DMS79 (cell line): ENCODE data around the gene LY6G5C.

Experiments
- DNase-seq: peaks from one replicate; lab custom pipeline; 2025; lab: John Stamatoyannopoulos, UW

The LY6G5C gene

DNA sequence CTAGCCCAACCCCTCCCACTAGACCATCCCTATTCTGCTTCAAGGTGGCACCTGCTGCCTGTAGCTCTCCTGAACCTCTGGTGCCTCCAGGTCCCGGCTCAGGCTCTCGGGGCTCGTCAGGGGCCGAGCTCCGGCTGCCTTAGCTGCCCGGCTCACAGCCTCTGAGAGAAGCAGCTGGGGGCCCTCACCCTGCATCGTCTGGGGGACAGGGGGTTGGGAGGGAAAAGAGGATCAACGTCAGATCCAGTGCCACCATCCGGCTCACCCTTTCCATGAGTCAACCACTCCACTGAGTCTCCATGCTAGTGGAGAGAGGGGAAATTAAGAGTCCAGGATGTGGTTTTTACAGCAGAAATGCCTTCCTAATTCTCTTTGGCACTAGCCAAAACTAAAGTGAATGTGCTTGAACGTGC is 41.4 kb downstream of the LY6G5C start:
- no peak for DNase-seq

DNA sequence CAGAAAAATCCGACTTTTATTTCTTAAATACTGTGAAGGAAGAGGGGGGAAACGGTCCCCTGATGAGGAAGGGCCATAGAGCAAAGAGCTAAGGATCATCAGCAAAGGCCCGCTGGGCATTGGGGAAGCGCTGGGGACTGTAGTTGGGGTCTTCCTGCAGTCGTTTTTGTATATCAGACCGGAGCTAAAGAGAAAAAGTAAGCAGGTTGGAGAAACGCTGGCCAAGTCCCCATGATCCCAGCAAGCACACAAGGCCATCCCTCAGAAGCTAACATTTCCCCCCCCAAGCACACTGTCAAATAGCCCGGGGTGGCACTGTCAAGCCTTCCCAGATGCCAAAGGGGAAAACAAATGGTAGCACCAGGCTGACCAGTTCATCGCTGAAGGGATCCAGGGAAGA is 41.8 kb downstream of the LY6G5C start:
- DNase-seq = no peak

DNA sequence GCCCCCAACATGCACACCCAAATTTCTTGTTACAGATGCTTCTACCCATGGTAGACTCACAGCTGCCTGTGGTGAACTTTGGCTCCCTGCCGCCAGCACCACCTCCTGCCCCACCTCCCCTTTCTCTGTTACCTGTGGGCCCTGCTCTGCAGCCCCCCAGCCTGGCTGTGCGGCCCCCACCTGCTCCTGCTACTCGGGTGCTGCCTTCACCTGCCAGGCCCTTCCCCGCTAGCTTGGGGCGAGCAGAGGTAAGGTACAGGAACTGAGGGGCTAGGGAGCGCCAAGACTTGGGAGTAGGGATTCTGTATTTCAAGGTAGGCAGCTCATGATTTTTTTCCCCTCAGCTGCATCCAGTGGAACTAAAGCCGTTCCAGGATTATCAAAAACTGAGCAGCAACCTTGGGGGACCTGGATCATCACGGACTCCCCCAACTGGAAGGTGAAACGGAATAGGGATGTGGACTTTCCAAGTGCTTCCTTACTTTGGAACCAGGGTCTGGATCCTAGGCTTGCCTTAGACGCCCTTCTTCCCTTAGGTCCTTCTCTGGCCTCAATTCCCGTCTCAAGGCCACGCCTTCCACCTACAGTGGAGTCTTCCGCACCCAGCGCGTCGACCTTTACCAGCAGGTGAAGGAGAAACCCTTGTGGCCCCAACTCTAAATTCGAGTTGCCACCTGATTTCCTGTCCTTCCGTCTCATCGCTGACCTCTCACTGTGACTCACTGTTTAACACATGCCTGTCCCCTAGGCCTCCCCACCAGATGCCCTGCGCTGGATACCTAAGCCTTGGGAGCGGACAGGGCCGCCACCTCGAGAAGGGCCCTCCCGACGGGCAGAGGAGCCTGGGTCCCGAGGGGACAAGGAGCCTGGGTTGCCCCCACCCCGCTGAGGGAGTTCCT is 43.9 kb downstream of the LY6G5C start:
- no peak for DNase-seq

DNA sequence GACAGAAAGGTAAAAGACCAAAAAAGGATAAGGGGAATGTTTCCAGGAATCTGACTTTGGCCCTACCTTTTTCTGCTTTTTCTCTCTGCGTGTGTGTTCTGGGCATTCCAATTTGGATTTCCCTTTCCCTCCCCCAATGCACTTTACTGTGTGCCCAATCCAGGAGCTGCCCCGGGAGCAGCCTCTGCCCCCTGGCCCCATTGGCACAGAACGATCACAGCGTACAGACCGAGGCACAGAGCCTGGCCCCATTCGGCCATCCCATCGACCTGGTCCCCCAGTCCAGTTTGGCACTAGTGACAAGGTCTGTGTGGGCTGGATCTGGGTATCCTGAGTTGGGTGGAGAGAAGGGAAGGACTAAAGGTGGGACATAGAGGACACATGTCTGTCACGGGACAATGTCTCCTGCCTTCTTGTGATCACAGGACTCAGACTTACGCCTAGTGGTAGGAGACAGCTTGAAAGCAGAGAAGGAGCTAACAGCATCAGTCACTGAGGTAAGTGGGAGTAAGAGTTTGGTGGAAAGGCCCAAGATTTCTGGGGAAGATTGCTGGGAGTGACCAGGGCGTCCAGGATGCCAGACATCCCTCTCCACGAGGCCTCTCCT is 45.8 kb downstream of the LY6G5C start:
- no peak for DNase-seq

DNA sequence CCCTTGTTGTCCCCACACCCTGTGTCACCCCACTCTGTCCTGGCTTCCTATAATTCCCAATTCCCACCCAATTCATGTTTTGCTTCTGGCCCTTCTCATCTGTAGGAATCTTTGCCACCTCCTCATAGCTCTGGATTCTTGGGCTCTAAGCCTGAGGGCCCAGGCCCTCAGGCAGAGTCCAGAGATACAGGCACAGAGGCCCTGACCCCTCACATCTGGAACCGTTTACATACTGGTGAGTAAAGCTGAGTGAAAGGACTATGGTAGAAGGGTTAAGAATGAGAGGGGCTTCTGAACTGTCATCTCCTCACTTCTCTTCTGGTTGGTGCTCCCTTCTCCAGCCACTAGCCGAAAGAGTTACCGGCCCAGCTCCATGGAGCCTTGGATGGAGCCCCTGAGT is 46.7 kb downstream of the LY6G5C start:
- DNase-seq = no peak

DNA sequence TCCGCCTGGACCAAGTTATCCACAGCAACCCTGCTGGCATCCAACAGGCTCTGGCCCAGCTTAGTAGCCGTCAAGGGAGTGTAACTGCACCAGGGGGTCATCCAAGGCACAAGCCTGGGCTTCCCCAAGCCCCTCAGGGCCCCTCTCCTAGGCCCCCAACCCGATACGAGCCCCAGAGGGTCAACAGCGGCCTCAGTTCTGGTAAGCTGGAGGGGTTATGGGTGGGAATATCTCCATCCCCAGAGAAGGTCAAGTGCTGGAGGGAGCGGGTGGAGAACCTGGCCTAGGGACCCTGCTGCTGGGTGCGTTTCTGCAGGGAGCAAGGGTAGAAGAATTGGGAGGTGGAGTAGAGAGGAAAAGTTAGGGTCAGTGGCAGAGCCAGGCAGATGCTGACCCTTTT is 47.4 kb downstream of the LY6G5C start:
- DNase-seq = no peak

DNA sequence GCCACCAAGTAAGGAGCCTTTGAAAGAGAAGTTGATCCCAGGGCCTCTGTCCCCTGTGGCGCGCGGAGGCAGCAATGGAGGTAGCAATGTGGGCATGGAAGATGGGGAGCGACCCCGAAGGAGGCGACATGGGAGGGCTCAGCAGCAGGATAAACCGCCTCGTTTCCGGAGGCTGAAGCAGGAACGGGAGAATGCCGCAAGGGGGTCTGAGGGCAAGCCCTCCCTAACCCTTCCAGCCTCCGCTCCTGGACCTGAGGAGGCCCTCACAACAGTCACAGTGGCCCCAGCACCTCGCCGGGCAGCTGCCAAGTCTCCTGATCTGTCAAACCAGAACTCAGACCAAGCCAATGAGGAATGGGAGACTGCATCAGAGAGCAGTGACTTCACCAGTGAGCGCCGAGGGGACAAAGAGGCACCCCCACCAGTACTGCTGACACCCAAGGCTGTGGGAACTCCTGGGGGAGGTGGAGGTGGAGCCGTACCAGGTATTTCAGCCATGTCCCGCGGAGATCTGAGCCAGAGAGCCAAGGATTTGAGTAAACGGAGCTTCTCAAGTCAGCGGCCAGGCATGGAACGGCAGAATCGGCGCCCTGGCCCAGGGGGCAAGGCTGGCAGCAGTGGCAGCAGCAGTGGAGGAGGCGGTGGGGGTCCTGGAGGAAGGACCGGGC is 48.5 kb downstream of the LY6G5C start:
- no peak for DNase-seq

DNA sequence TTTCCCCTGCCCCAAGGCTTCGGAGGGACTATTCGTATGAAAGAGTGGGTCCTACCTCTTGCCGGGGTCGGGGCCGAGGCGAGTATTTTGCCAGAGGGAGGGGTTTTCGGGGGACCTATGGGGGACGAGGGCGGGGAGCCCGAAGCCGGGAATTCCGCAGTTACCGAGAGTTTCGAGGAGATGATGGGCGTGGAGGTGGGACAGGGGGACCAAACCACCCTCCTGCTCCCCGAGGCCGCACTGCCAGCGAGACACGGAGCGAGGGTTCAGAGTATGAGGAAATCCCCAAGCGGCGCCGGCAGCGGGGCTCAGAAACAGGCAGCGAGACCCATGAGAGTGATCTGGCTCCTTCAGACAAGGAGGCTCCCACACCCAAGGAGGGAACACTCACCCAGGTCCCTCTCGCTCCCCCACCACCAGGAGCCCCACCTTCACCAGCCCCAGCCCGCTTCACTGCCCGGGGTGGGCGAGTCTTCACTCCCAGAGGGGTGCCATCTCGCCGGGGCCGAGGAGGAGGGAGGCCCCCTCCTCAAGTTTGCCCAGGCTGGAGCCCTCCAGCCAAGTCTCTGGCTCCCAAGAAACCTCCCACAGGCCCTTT is 49.1 kb downstream of the LY6G5C start:
- DNase-seq = no peak

DNA sequence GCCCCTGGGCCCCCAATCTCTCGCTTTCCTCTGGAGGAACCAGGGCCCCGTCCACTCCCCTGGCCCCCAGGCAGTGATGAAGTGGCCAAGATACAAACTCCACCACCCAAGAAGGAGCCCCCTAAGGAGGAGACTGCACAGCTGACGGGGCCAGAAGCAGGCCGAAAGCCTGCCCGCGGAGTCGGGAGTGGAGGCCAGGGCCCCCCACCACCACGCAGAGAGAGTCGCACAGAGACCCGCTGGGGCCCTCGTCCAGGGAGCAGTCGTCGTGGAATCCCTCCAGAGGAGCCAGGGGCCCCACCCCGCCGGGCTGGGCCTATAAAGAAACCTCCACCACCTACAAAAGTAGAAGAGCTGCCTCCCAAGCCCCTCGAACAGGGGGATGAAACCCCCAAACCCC is 49.7 kb downstream of the LY6G5C start:
- no peak for DNase-seq

DNA sequence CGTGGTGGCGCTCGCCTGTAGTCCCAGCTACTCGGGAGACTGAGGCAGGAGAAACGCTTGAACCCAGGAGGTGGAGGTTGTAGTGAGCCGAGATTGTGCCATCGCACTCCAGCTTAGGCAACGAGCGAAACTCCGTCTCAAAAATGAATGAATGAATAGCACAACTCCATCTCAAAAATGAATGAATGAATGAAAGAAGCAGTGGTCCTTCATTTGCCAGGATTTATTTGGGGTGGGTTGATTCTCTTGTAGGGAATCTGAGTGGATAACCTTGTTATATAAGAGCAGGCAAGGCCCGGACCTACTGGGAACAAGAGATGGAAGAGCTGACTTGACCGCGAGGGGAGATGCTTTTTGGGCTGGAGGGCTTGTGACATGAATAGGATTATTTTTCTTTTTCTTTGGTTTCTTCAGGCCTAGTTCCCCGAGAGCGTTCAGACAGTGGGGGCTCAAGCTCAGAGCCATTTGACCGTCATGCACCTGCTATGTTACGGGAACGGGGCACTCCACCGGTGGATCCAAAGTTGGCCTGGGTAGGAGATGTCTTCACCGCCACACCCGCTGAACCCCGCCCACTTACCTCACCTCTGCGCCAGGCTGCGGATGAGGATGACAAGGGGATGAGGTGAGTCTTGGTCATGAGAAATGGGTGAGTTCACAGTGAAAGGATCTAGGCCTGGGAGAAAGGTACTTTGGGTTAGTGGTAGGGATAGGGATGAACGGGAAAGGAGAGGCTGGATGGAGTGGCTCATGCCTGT is 50.5 kb downstream of the LY6G5C start:
- no peak for DNase-seq

DNA sequence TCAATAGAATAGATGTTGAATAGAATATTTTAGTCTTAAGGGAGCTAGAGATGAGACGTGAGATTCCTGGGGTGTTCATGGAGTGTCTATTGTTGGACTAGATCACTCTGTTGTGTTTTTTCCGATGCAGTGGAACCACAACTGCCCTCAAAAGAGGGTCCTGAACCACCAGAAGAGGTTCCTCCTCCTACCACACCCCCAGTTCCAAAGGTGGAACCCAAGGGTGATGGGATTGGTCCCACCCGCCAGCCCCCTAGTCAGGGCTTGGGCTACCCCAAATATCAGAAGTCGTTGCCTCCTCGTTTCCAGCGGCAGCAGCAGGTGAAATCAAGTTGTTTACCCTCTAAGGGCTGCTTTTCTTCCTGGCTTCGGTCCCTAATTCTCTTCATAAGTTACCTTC is 51.9 kb downstream of the LY6G5C start:
- DNase-seq = no peak

DNA sequence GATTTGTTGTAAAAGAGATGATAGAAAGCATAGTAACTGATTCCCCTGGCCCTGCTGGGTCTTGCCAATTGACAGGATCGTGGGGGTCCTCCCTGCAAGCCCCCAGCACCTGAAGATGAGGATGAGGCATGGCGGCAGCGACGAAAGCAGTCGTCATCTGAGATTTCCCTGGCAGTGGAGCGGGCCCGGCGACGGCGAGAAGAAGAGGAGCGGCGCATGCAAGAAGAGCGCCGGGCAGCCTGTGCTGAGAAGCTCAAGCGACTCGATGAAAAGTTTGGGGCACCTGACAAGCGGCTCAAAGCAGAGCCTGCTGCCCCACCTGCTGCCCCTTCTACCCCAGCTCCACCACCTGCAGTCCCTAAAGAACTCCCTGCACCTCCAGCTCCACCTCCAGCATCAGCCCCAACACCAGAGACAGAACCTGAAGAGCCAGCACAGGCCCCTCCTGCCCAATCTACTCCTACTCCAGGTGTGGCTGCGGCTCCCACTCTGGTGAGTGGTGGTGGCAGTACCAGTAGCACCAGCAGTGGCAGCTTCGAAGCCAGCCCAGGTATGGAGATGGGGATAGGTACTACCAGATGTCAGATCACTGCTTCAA is 53.1 kb downstream of the LY6G5C start:
- DNase-seq = no peak

DNA sequence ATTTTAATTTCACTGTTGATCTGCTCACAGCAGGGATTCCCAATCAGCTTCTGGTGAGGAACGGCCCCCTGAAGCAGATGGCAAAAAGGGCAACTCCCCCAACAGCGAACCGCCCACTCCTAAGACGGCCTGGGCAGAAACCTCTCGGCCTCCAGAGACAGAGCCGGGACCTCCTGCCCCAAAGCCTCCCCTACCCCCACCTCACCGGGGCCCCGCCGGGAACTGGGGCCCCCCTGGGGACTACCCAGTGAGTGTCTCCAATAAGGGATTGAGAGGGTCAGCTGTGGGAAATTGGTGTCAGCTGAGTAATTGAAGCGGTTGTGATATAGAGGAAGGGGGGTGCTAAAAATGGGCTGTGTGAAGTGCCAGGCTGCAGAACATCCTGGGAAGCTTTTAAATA is 53.9 kb downstream of the LY6G5C start:
- no peak for DNase-seq
